ENCODE data around the gene CLCNKA.
"Not testable (repeated sequence)": the region's sequence is repeated elsewhere in the genome, so short reads cannot be mapped to it uniquely, and the experiment has no call there.

Gene CLCNKA

GRCh38 chr1:16021681-16022080 is at the start of gene CLCNKA:
Gene CLCNKA, plus strand, starts transcription at chr1:16022036. Its CDS starts 584 bp downstream, at chr1:16022620.
- Histone ChIP-seq H3K9ac (ENCODE audit: low read depth, low read length) (no peak within 1 kb of the TSS), H3K27ac (ENCODE audit: low read length) (no peak within 1 kb of the TSS), H3K4me1 (ENCODE audit: insufficient read depth, low read length) (peaks cover 3% of the 10 kb centered on the region; the same call in 1 of the 2 replicates), H3K27me3 (ENCODE audit: insufficient read depth, low read length) (peaks cover 44% of the 10 kb centered on the region), H3K36me3 (ENCODE audit: insufficient read depth, low read depth, low read length) (no peaks in the 10 kb centered on the region), H3K4me3 (ENCODE audit: low read length) (no peak within 1 kb of the TSS), H3K9me3 (ENCODE audit: insufficient read depth, low read depth, low read length) (no peaks in the 10 kb centered on the region)

DNA sequence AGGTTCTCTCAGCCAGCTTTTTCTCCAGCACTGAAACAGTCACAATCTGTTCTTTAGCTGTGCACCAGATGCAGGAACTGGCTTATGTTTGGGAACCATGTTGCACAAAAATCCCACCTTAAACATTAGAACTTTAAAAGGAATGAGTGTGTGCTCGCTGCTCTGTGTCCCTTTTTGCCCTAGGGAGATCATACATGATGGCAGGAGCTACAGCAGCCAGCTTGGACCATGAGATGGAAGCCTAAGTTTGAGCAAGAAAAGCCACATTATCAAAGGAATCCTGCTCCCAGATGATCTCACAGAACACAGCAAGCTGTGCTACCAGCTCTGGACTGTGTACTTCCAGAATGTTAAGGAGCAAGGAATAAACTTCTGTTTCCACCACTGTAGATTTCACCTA is 49.4 kb upstream of the CLCNKA start:
- Histone ChIP-seq H3K4me1 (ENCODE audit: insufficient read depth, low read length) (peaks cover 3% of the 10 kb centered on the region; the same call in 1 of the 2 replicates), H3K36me3 (ENCODE audit: insufficient read depth, low read depth, low read length) (peaks cover 24% of the 10 kb centered on the region), H3K27ac (ENCODE audit: low read length) (no peak overlapping the region), H3K9me3 (ENCODE audit: insufficient read depth, low read depth, low read length) (peaks cover 6% of the 10 kb centered on the region; the same call in 1 of the 2 replicates), H3K4me3 (ENCODE audit: low read length) (no peak overlapping the region), H3K9ac (ENCODE audit: low read depth, low read length) (no peak overlapping the region), H3K27me3 (ENCODE audit: insufficient read depth, low read length) (no peaks in the 10 kb centered on the region)

- H3K4me1 ChIP-seq (ENCODE audit: insufficient read depth, low read length): peaks cover 3% of the 10 kb centered on the region; the same call in 1 of the 2 replicates
- no peak overlapping the region for H3K9ac ChIP-seq (ENCODE audit: low read depth, low read length)
- H3K9me3 ChIP-seq (ENCODE audit: insufficient read depth, low read depth, low read length): peaks cover 6% of the 10 kb centered on the region; the same call in 1 of the 2 replicates
- no peak overlapping the region for H3K27ac ChIP-seq (ENCODE audit: low read length)
- peaks cover 22% of the 10 kb centered on the region for H3K36me3 ChIP-seq (ENCODE audit: insufficient read depth, low read depth, low read length)
- H3K27me3 ChIP-seq (ENCODE audit: insufficient read depth, low read length): no peaks in the 10 kb centered on the region
- H3K4me3 ChIP-seq (ENCODE audit: low read length): no peak overlapping the region
Measured at GRCh38 chr1:15973772-15974171, 48.1 kb upstream of the CLCNKA start.

DNA sequence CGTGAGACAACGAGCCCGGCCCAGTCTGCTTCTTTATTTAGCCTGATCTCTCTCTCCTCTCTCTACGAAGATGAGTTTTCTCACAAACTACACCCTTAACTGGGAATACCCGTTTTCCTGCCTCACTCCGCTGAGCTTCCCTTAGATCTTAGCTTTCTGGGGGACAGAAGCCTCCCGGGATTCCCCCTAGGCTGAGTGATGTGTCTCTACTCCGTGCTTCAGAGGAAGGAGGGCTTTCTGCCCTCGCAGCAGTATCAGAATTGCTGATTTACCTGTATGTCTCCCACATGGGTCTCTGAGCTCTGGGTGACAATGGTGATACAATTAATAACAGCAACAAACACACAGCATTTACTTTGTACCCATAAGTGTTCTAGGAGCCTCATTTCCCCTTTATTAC is 47.0 kb upstream of the CLCNKA start:
- peaks cover 3% of the 10 kb centered on the region; the same call in 1 of the 2 replicates for H3K4me1 ChIP-seq (ENCODE audit: insufficient read depth, low read length)
- peak overlapping the region; percentile 89 for H3K4me3 ChIP-seq (ENCODE audit: low read length)
- peaks cover 3% of the 10 kb centered on the region; the same call in 1 of the 2 replicates for H3K9me3 ChIP-seq (ENCODE audit: insufficient read depth, low read depth, low read length)
- peak overlapping the region; percentile 72; the same call in 1 of the 2 replicates for H3K9ac ChIP-seq (ENCODE audit: low read depth, low read length)
- H3K27ac ChIP-seq (ENCODE audit: low read length): no peak overlapping the region
- peaks cover 16% of the 10 kb centered on the region for H3K36me3 ChIP-seq (ENCODE audit: insufficient read depth, low read depth, low read length)
- H3K27me3 ChIP-seq (ENCODE audit: insufficient read depth, low read length): no peaks in the 10 kb centered on the region

- Histone ChIP-seq H3K9me3 (ENCODE audit: insufficient read depth, low read depth, low read length) (no peaks in the 10 kb centered on the region), H3K4me1 (ENCODE audit: insufficient read depth, low read length) (peaks cover 3% of the 10 kb centered on the region; the same call in 1 of the 2 replicates), H3K9ac (ENCODE audit: low read depth, low read length) (peak overlapping the region; percentile 72; the same call in 1 of the 2 replicates), H3K4me3 (ENCODE audit: low read length) (peak overlapping the region; percentile 89), H3K36me3 (ENCODE audit: insufficient read depth, low read depth, low read length) (peaks cover 13% of the 10 kb centered on the region), H3K27me3 (ENCODE audit: insufficient read depth, low read length) (no peaks in the 10 kb centered on the region), H3K27ac (ENCODE audit: low read length) (no peak overlapping the region)
Measured at GRCh38 chr1:15975358-15975804, 46.5 kb upstream of the CLCNKA start.

- Histone ChIP-seq H3K9ac (ENCODE audit: low read depth, low read length) (peak within 1 kb of the TSS; percentile 73; the same call in 1 of the 2 replicates), H3K36me3 (ENCODE audit: insufficient read depth, low read depth, low read length) (peaks cover 13% of the 10 kb centered on the region), H3K27ac (ENCODE audit: low read length) (no peak within 1 kb of the TSS), H3K4me3 (ENCODE audit: low read length) (peak within 1 kb of the TSS; percentile 89), H3K27me3 (ENCODE audit: insufficient read depth, low read length) (no peaks in the 10 kb centered on the region), H3K9me3 (ENCODE audit: insufficient read depth, low read depth, low read length) (no peaks in the 10 kb centered on the region), H3K4me1 (ENCODE audit: insufficient read depth, low read length) (peaks cover 3% of the 10 kb centered on the region; the same call in 1 of the 2 replicates)
Measured at GRCh38 chr1:15975805-15976680, 45.8 kb upstream of the CLCNKA start, which contains the start of gene ZBTB17. Gene ZBTB17, minus strand, starts transcription at chr1:15976101. Its CDS starts 27,606 bp downstream, at chr1:15948495.

GRCh38 chr1:15977947-15978346 is 43.9 kb upstream of the CLCNKA start:
- not testable (repeated sequence) for H3K4me3 ChIP-seq (ENCODE audit: low read length); H3K4me1 ChIP-seq (ENCODE audit: insufficient read depth, low read length); H3K9ac ChIP-seq (ENCODE audit: low read depth, low read length); H3K9me3 ChIP-seq (ENCODE audit: insufficient read depth, low read depth, low read length); H3K27ac ChIP-seq (ENCODE audit: low read length); H3K27me3 ChIP-seq (ENCODE audit: insufficient read depth, low read length); H3K36me3 ChIP-seq (ENCODE audit: insufficient read depth, low read depth, low read length)

GRCh38 chr1:15981679-15982078 is 40.2 kb upstream of the CLCNKA start:
- Histone ChIP-seq H3K27ac (ENCODE audit: low read length) (no peak overlapping the region), H3K27me3 (ENCODE audit: insufficient read depth, low read length) (no peaks in the 10 kb centered on the region), H3K9me3 (ENCODE audit: insufficient read depth, low read depth, low read length) (peaks cover 5% of the 10 kb centered on the region; the same call in 1 of the 2 replicates), H3K4me3 (ENCODE audit: low read length) (no peak overlapping the region), H3K4me1 (ENCODE audit: insufficient read depth, low read length) (no peaks in the 10 kb centered on the region), H3K36me3 (ENCODE audit: insufficient read depth, low read depth, low read length) (no peaks in the 10 kb centered on the region), H3K9ac (ENCODE audit: low read depth, low read length) (no peak overlapping the region)

DNA sequence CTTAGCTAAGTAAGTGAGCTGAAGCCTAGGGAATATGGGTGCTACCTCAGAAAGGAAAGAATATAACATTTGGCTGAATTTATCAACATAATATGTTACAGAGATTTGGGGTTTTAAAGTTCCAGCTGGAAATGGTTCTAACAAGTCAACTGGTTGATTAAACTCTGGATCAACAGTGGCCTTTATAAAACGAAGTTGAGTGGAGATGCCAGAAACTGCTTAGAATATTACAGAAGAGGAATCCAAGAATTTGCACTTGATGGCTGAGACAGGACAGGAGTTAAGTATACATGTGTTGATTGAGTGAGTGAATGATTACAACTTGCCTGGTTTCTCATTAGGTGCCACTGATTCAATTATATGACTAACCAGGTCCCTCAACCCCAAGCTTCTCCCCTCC is 38.6 kb upstream of the CLCNKA start:
- no peaks in the 10 kb centered on the region for H3K4me1 ChIP-seq (ENCODE audit: insufficient read depth, low read length)
- no peak overlapping the region for H3K27ac ChIP-seq (ENCODE audit: low read length)
- peaks cover 5% of the 10 kb centered on the region; the same call in 1 of the 2 replicates for H3K9me3 ChIP-seq (ENCODE audit: insufficient read depth, low read depth, low read length)
- H3K4me3 ChIP-seq (ENCODE audit: low read length): no peak overlapping the region
- no peaks in the 10 kb centered on the region for H3K27me3 ChIP-seq (ENCODE audit: insufficient read depth, low read length)
- H3K9ac ChIP-seq (ENCODE audit: low read depth, low read length): no peak overlapping the region
- no peaks in the 10 kb centered on the region for H3K36me3 ChIP-seq (ENCODE audit: insufficient read depth, low read depth, low read length)

DNA sequence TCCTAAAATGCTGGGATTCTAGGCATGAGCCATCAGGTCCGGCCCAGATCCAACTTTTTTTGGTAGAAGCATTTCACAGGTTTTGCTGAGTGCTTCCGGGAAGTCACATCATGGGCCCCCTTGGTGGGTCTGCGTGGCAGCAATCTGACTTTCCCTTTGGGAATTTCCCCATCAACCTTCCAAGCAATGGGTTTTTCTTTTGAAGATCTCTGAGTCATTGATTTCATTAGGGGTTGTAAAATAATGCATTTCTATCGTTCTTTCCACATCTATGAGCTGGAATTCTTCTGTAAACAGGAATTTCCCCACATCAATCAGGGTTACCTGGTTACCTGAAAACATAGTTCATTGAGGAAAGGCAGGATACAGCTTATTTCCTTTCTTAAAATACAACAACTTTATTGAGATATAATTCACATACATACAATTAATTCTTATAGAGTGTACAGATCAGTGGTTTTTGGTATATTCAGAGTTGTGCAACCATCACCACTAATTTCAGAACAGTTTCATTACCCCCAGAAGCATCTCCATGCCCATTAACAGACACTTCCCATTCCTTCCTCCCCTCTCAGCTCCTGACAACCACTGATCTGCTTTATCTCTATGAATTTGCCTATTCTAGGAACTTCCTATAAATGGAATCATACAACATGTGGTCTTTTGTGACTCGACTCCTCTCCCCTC is 36.1 kb upstream of the CLCNKA start:
- no peak overlapping the region for H3K9ac ChIP-seq (ENCODE audit: low read depth, low read length)
- H3K27me3 ChIP-seq (ENCODE audit: insufficient read depth, low read length): no peaks in the 10 kb centered on the region
- peaks cover 5% of the 10 kb centered on the region; the same call in 1 of the 2 replicates for H3K9me3 ChIP-seq (ENCODE audit: insufficient read depth, low read depth, low read length)
- no peaks in the 10 kb centered on the region for H3K4me1 ChIP-seq (ENCODE audit: insufficient read depth, low read length)
- no peak overlapping the region for H3K4me3 ChIP-seq (ENCODE audit: low read length)
- no peaks in the 10 kb centered on the region for H3K36me3 ChIP-seq (ENCODE audit: insufficient read depth, low read depth, low read length)
- no peak overlapping the region for H3K27ac ChIP-seq (ENCODE audit: low read length)

GRCh38 chr1:15988856-15989736 is 32.7 kb upstream of the CLCNKA start:
- no peaks in the 10 kb centered on the region for H3K36me3 ChIP-seq (ENCODE audit: insufficient read depth, low read depth, low read length)
- no peaks in the 10 kb centered on the region for H3K27me3 ChIP-seq (ENCODE audit: insufficient read depth, low read length)
- H3K4me3 ChIP-seq (ENCODE audit: low read length): no peak overlapping the region
- no peak overlapping the region for H3K9ac ChIP-seq (ENCODE audit: low read depth, low read length)
- no peaks in the 10 kb centered on the region for H3K4me1 ChIP-seq (ENCODE audit: insufficient read depth, low read length)
- H3K9me3 ChIP-seq (ENCODE audit: insufficient read depth, low read depth, low read length): no peaks in the 10 kb centered on the region
- no peak overlapping the region for H3K27ac ChIP-seq (ENCODE audit: low read length)

All from iPS-20b (cell line).